Measurements from ENCODE around the gene FSIP1.

The FSIP1 gene

DNA sequence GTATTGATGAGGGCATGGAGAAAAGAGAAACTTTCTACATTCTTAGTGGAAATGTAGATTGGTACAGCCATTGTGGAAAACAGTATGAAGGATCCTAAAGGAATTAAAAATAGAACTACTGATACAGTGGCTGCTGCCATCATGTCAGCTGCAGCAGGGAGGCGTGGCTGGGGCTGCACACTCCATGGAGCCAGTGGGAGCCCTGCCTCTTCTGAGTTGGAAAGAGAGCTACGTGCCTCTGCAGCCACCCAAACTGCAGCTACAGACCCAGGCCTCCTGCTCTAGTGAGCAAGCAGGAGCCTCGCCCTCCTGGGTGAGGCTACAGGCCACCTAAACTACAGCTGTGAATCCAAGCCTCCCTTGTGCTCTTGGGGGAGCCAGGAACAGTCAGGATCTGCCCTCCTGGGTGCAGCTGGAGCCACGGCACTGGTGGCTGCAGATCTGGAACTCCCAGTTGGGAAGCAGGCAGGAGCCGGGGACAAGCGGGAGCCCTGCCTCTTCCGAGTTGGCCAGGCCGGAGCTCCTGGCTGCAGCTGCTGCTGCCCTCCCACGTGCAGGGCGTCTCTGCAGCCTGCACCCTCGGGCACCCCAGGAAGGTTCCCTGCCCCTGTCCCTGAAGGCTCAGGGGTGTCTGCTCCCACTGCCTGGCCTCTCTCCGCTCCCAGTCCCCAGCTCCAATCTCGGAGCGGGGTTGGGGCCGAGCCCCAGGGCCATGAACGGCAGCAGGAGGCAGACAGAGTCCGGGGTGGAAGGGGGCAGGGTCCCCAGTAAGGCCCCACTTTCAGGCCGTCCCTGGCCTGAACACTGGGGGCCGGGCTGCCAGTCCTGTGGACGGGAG lies 137.3 kb downstream of the FSIP1 start:
- no peak for DNase-seq (ENCODE audit: low read depth in 2 of 2)

- DNase-seq (ENCODE audit: low read depth in 2 of 2): no peak
Observed at GRCh38 chr15:39644136-39644535, 138.5 kb downstream of the FSIP1 start.

GRCh38 chr15:39643727-39644126 lies 138.9 kb downstream of the FSIP1 start:
- DNase-seq (ENCODE audit: low read depth in 2 of 2): no peak

DNA sequence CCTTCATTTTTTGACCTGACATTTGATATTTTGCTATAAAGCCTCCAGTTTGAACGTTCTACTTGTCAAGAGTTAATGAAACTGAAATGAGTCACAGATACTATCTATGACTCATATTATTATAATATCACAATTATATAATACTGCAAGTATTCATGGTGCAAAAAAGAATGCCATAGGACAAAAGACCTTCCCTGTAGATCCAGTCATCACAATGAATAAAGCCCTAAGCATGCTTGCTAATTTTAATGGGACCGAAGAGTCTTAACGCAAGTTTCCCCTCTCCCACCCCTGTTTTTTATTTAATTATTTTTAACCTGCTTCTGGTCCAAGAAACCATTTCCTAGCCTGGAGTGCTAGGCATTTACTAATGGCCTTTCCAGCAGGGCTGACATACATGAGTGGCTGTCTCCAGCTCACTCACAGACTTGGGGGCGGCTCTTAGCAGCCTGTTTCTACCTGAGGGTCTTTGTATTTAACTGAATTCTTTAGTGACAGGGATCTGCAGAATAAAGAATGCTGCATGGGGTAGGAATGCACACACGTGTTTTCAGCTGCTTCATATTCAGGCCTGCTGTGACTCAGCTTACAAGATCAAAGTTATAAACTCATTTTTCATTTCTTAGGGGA lies 140.5 kb downstream of the FSIP1 start:
- peak; percentile 51 for DNase-seq (ENCODE audit: low read depth in 2 of 2)

- no peak for DNase-seq (ENCODE audit: low read depth in 2 of 2)
Observed at GRCh38 chr15:39641191-39641889, 141.3 kb downstream of the FSIP1 start.

GRCh38 chr15:39640665-39641064 lies 142.0 kb downstream of the FSIP1 start:
- no peak for DNase-seq (ENCODE audit: low read depth in 2 of 2)

- DNase-seq (ENCODE audit: low read depth in 2 of 2): no peak
Observed at GRCh38 chr15:39639037-39639436, 143.6 kb downstream of the FSIP1 start.

DNA sequence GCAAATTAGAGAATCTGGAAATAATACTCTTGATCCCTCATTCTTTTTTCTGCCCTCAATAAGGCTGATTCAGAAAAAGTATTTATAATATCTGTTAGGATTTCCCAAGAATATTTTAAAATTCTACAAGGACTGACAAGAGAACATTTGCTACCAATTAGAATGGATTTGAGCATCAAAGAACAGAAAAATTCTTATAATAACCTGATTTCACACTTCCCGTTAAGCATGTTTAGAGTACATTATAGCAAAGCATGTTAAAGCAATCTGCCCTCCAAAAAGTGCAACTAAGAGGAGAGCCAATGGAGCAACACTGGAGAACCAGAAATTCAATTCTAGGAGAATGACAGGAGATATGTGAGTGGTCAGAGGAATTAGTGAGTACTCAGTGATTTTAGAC lies 144.6 kb downstream of the FSIP1 start:
- DNase-seq (ENCODE audit: low read depth in 2 of 2): no peak

DNA sequence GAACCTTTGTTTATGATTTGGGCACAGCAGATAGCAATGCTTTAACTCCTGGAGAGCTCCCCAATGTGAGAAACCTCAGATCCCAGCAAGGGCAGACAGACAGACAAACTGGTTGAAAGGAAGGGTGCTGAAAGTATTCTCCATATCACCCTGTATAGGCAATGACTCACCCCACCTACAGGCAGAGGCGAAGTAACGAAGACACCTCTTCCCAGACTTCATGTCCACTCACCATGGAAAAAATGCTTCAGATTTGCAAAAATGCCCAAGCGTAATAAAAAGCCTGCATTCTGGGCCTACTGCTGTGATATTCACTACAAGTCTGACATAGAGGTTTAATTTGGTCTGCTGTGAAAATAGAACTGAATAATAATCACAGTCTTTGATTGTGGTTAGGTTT lies 151.3 kb downstream of the FSIP1 start:
- DNase-seq (ENCODE audit: low read depth in 2 of 2): no peak

GRCh38 chr15:39629906-39630305 lies 152.7 kb downstream of the FSIP1 start:
- no peak for DNase-seq (ENCODE audit: low read depth in 2 of 2)

DNA sequence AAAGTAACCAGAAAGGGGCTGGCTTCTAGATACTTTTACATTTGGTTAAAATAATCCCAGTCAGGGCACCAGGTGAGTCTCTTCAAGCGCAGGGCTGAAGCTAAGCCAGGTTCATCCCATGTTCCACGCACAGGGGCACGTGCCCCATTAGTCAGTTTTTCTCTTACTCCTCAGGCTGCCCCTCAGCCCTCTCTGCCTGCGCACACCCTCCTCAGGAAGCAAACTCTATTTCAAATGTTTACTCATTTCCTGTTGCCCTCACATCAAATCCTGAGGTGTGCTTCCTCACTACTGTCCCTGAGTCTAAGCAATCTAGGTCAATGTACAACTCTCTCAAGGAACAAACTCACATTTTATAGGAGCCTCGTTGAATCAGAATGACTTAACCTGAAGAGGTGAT lies 153.3 kb downstream of the FSIP1 start:
- DNase-seq (ENCODE audit: low read depth in 2 of 2): no peak

DNA sequence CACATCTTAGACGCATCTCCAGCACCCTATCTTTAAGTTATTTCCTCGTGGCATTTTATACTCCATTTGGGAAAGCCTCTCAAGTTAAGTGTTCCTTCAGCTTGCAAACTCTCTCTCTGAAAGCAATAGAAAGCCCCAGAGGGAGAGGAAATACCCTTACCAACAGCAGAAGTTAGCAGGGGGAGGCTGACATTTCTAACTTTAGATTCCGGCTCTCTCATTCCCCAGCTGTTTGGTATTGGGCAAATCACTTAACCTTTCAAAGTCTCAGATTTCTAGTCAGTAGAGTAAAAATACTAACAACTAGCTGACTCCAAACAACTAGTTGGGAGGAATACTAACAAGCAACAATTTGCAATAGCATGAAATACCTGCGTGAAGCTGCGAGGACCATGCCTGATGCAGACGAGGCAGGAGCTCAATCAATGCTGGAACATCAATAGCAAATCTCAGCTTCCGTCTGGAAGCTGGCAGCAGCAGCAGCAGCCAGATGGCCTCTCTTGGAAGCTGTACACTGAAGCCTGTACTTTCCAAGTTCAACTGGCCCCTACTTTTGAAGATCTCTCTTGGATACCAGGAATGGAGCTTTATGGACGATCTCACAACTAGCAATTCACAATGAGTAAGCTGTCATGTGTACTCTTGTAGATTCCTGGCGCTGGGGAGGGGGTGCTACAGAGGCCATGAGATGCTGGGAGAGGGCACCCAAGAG lies 153.9 kb downstream of the FSIP1 start:
- DNase-seq (ENCODE audit: low read depth in 2 of 2): no peak

- DNase-seq (ENCODE audit: low read depth in 2 of 2): no peak
Observed at GRCh38 chr15:39628144-39628508, 154.5 kb downstream of the FSIP1 start.

DNA sequence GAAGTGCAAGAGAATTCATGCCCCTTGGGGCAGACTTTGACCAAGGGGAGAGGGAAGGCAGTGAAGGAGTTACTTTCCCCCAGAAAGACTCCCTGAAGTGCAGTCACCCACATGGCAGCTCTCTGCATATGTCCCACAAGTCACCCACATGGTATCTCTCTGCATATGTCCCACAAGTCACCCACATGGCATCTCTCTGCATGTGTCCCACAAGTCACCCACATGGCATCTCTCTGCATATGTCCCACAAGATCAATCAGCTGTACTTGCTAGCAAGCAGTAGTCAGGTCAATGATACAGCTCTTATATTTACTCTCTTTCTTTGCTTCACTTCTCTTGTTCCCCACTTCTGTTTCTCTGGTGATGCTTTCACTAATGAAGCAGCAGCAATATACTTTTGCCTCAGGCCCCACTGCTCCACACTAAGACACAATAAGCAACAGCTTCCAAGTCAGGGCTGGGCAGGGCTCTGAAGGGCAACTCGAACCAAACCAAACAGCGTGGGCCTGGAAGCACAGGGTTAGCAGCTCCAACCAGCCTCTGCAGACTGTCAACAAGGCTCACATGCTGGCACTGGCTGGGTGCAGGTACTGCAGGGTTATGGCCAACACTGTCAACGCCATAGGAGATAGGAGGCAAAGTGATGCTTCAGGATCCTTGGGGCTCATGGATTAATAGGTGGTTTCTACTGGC lies 155.0 kb downstream of the FSIP1 start:
- no peak for DNase-seq (ENCODE audit: low read depth in 2 of 2)

DNA sequence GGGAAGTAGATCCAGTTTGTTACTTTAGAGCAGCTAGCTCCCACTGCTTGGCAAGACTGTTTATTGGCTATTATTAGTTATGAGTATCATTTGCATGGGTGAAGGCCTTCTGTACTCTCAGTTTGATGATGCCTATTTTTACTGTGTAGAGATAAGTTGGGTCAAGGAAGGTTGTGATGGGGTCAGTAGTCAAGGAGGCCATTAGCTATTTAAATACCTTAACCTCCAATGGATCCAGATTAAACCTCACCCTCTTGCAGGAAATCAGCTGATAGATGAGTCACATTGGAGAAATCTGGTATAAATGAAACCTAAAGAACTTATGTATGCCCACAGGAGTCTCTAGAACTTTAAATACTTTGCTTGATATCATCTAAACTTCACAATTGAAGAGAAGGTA lies 156.8 kb downstream of the FSIP1 start:
- no peak for DNase-seq (ENCODE audit: low read depth in 2 of 2)

DNA sequence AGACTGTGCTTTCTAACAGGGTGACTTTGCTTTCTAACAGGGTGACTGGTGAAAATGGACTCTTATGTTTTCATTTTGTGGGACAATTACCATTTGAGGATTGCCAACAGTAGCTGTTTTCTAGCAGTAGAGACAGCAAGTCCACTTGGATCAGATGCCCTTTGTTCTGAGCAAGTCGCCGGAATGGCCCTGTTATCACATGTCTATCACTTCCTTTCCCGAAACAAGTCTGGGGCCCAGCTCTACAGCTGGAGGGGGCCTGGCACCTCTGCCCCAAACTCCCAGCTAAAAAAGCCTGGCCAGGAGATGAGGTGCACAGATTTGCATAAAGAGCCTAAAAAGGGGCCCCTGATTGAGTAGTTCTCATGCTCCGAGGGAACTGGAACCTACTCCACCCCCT lies 157.2 kb downstream of the FSIP1 start:
- DNase-seq (ENCODE audit: low read depth in 2 of 2): no peak

DNA sequence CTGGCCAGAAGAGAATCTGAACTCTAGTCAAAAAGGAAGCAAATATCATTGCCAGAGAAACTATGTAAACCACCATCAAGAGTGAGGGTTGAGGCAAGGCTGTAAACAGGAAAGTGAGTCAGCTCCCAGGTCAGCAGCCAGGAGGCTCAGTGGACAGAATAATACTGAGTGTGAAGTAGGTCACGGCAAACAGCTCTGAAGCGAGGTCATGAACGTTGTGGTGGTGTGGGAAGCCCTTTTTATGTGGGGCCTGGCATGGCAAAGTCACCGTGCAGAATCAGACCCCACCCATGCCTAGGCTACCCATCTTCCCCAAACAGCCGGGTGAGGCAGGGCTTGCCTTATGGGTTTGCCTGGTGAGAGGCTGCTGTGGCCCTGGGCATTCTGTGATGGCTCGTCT lies 157.8 kb downstream of the FSIP1 start:
- DNase-seq (ENCODE audit: low read depth in 2 of 2): peak; percentile 22 to 31

DNA sequence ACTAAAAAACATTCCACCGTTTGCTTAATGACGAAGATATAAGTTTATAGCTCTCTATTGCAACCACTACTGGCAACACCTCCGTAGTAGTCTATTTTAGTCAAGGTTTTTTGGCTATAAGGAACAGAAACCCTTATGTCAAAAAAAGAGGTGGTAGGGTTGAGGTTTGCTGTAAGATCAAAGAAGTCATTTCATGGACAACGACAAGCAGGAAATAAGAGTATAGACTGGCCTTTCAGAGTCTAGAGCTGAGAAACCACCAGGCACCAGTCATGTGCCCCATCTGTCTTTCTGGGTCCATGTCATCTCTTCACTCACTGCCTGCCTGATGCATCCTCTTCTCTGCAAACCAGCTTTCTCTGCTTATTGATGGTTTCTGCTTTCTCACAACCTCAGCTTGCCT lies 159.1 kb downstream of the FSIP1 start:
- DNase-seq (ENCODE audit: low read depth in 2 of 2): no peak

GRCh38 chr15:39622660-39623516 lies 159.8 kb downstream of the FSIP1 start:
- DNase-seq (ENCODE audit: low read depth in 2 of 2): no peak

- no peak for DNase-seq (ENCODE audit: low read depth in 2 of 2)
Observed at GRCh38 chr15:39621976-39622375, 160.7 kb downstream of the FSIP1 start.

- no peak for DNase-seq (ENCODE audit: low read depth in 2 of 2)
Observed at GRCh38 chr15:39621210-39621609, 161.4 kb downstream of the FSIP1 start.
